NCI-H748 (cell line): ENCODE data around the gene SSC5D.
A peak's percentile ranks its signal among the peaks of the same experiment; 100 is the strongest.
"Not testable (repeated sequence)": the region's sequence is repeated elsewhere in the genome, so short reads cannot be mapped to it uniquely, and the experiment has no call there.

Experiments
- DNase-seq: peaks from one replicate; lab custom pipeline; 2025; ENCODE audit not compliant: unreplicated experiment; lab: John Stamatoyannopoulos, UW

SSC5D gene

GRCh38 chr19:55486043-55486970, 1.9 kb upstream of the SSC5D start:
- DNase-seq = no peak

GRCh38 chr19:55486971-55487923, 989 bp upstream of the SSC5D start:
- no peak for DNase-seq

GRCh38 chr19:55488986-55489710, 912 bp downstream of the SSC5D start:
- DNase-seq = no peak

GRCh38 chr19:55489711-55490477, 1.7 kb downstream of the SSC5D start:
- no peak for DNase-seq

GRCh38 chr19:55490478-55491432, 2.5 kb downstream of the SSC5D start:
- DNase-seq = no peak

- DNase-seq = no peak
Measured at GRCh38 chr19:55491546-55492360, 3.5 kb downstream of the SSC5D start.

- peak; percentile 24 for DNase-seq
Measured at GRCh38 chr19:55492362-55492944, 4.2 kb downstream of the SSC5D start.

GRCh38 chr19:55493052-55493644, 4.9 kb downstream of the SSC5D start:
- DNase-seq = no peak

- no peak for DNase-seq
Measured at GRCh38 chr19:55493645-55494171, 5.5 kb downstream of the SSC5D start.

- no peak for DNase-seq
Measured at GRCh38 chr19:55494172-55494761, 6.0 kb downstream of the SSC5D start.

GRCh38 chr19:55495646-55496349, 7.6 kb downstream of the SSC5D start:
- no peak for DNase-seq

GRCh38 chr19:55496820-55497219, 8.6 kb downstream of the SSC5D start:
- DNase-seq = not testable (repeated sequence)

GRCh38 chr19:55497763-55498162, 9.5 kb downstream of the SSC5D start:
- DNase-seq = no peak

GRCh38 chr19:55498246-55498840, 10.1 kb downstream of the SSC5D start:
- DNase-seq = no peak

- no peak for DNase-seq
Measured at GRCh38 chr19:55500368-55500952, 12.2 kb downstream of the SSC5D start.
